ENCODE data around the gene C14orf93. TPM values are rescaled to one million over a fixed set of nuclear protein-coding genes. Genes with fewer than 3 reads are reported as not detected.
A peak's percentile ranks its signal among the peaks of the same experiment; 100 is the strongest.

C14orf93 gene
- total RNA-seq, 1 donor from 2014 or later = 14.0 TPM

DNA sequence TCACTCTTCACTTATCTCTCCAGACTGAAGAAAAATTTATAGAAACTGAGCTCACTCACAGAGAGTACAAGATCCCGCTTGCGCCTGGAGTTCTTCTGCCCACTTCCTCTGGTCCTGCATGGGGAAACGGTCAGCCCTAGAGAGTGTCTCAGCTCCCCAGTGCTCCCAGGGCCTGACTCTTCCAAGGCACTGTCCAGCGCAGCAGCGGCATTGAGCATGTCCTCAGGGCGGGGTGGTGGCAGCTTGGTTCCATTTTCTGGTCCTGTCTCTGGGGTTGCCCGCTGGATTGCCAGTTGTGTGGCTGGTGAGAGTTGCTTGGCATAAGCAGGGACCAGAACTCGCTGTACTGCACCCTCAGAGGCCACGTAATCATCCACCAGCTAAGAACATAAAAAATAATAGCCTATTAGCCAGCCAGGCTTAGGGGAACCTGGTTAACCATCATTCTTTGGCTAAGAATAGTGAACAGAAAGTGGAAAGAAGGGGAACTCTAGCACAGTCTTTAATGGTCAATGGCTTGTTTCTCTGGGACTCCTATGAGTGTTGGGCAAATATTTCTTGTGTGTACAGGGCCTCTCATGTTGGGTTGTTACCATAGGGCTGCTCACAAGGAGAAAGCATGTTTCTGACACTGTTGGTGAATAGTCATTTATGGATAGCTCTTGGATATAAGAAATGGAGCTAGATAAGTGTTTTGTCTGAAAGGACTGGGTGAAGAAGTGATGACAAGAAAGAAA lies 13.9 kb downstream of the C14orf93 start:
- no peak overlapping the region for H3K27ac Mint-ChIP-seq
- TF ChIP-seq, protein P1, sequence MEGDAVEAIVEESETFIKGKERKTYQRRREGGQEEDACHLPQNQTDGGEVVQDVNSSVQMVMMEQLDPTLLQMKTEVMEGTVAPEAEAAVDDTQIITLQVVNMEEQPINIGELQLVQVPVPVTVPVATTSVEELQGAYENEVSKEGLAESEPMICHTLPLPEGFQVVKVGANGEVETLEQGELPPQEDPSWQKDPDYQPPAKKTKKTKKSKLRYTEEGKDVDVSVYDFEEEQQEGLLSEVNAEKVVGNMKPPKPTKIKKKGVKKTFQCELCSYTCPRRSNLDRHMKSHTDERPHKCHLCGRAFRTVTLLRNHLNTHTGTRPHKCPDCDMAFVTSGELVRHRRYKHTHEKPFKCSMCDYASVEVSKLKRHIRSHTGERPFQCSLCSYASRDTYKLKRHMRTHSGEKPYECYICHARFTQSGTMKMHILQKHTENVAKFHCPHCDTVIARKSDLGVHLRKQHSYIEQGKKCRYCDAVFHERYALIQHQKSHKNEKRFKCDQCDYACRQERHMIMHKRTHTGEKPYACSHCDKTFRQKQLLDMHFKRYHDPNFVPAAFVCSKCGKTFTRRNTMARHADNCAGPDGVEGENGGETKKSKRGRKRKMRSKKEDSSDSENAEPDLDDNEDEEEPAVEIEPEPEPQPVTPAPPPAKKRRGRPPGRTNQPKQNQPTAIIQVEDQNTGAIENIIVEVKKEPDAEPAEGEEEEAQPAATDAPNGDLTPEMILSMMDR (IDR thresholded peaks at IDR 0.05; ENCODE audit: unreplicated experiment) = no peak
- DNase-seq (ENCODE audit: low spot score in 2 of 2, unreplicated experiment in 2 of 2) = no peak
- no peak overlapping the region for H3K4me3 Mint-ChIP-seq
- no peaks in the 10 kb centered on the region for H3K36me3 Mint-ChIP-seq
- no peaks in the 10 kb centered on the region for H3K27me3 Mint-ChIP-seq (ENCODE audit: low read depth)
- H3K4me1 Mint-ChIP-seq = peaks cover 24% of the 10 kb centered on the region
- no peaks in the 10 kb centered on the region for H3K9me3 Mint-ChIP-seq

DNA sequence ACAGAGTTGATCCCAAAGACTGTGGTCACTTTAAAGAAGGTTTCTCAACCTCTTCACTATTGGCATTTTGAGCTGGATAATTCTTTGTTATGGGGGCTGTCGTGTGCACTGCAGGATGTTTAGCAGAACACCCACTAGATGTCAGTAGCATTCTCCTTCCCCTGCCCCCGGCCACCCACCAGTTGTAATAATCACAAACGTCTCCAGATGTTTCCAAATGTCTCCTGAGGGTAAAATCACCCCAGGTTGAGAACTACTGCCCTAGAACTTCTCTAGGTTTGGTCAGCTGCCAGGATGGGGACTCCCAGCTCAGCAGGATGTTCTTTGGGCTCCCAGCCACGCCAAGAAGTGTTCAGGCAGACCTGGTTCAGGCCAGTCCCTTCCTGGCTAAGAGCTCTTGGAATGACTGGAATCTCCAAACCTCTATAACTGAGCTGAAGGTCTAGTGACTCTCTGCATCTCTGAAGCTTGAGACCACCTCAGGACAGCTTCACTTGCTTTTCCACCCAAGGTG lies 15.1 kb downstream of the C14orf93 start:
- Mint-ChIP-seq H3K9me3 (no peaks in the 10 kb centered on the region), H3K4me1 (peaks cover 20% of the 10 kb centered on the region), H3K27me3 (ENCODE audit: low read depth) (no peaks in the 10 kb centered on the region), H3K4me3 (no peak overlapping the region), H3K36me3 (no peaks in the 10 kb centered on the region), H3K27ac (peak overlapping the region; percentile 92)
- no peak for DNase-seq (ENCODE audit: low spot score in 2 of 2, unreplicated experiment in 2 of 2)
- TF ChIP-seq, protein P1 (IDR thresholded peaks at IDR 0.05; ENCODE audit: unreplicated experiment) = no peak

DNA sequence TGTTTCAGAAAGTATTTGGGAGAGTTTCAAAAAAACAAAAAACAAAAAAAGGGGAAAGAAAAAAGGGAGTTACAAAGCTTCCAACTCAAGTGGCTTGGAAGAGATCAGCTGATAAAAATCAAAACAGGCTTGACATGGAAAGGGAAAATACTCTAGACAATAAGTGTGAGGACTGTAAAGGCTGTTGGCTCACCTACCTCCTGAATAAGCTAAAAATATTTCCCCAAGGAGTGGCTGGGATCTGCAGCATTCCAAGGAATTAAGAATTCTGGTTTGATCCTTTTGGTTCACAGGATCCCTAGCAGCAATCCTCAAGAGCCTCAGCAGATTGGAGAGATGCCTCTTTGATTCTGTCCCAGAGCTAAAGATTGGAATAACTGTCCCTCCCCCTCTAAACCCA lies 16.4 kb downstream of the C14orf93 start:
- DNase-seq (ENCODE audit: low spot score in 2 of 2, unreplicated experiment in 2 of 2) = no peak
- Mint-ChIP-seq H3K36me3 (peaks cover 4% of the 10 kb centered on the region), H3K4me3 (no peak overlapping the region), H3K9me3 (no peaks in the 10 kb centered on the region), H3K27ac (peak overlapping the region; percentile 50), H3K4me1 (peaks cover 14% of the 10 kb centered on the region), H3K27me3 (ENCODE audit: low read depth) (no peaks in the 10 kb centered on the region)
- TF ChIP-seq, protein P1 (IDR thresholded peaks at IDR 0.05; ENCODE audit: unreplicated experiment) = no peak

DNA sequence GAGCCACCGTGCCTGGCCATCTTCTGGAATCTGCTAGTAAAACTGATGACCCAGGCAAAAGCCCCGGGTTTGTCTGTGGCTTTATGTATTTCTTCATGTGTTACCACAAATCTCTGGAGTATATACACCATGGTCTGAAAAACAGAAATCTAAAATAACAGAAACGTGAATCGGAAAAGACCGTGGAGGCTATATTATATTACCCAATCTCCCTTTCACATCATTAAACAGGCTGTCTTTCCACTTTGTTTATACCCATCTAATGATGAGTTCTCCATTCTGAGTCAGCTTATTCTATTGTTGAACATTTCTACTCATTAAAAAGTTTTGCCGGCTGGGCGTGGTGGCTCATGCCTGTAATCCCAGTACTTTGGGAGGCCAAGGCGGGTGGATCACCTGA lies 18.1 kb downstream of the C14orf93 start:
- H3K4me1 Mint-ChIP-seq = peaks cover 14% of the 10 kb centered on the region
- peaks cover 4% of the 10 kb centered on the region for H3K36me3 Mint-ChIP-seq
- H3K27ac Mint-ChIP-seq = no peak overlapping the region
- H3K4me3 Mint-ChIP-seq = no peak overlapping the region
- TF ChIP-seq, protein P1 (IDR thresholded peaks at IDR 0.05; ENCODE audit: unreplicated experiment) = no peak
- no peaks in the 10 kb centered on the region for H3K9me3 Mint-ChIP-seq
- no peaks in the 10 kb centered on the region for H3K27me3 Mint-ChIP-seq (ENCODE audit: low read depth)
- no peak for DNase-seq (ENCODE audit: low spot score in 2 of 2, unreplicated experiment in 2 of 2)

DNA sequence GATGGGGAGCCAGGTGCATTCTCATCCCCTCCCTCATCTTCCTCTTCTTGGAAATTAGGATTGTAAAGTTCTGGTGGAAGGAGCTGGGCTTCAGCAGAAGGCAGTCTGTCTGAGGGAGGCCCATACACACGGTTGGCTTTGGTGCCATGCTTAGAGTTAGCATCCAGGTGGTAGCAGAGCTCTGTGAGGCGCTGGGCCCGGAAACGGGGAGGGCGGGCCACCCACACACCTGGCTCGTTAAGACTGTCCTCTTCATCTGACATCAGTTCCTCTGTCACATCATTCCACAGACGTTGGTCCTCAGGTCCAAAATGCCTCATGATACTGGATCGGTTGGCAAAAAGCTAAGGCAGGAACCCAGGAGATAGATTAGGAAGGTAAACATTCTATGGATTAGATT lies 22.7 kb downstream of the C14orf93 start:
- H3K4me1 Mint-ChIP-seq = no peaks in the 10 kb centered on the region
- no peak overlapping the region for H3K4me3 Mint-ChIP-seq
- H3K36me3 Mint-ChIP-seq = peaks cover 4% of the 10 kb centered on the region
- no peaks in the 10 kb centered on the region for H3K27me3 Mint-ChIP-seq (ENCODE audit: low read depth)
- TF ChIP-seq, protein P1 (IDR thresholded peaks at IDR 0.05; ENCODE audit: unreplicated experiment) = no peak
- H3K27ac Mint-ChIP-seq = no peak overlapping the region
- no peaks in the 10 kb centered on the region for H3K9me3 Mint-ChIP-seq
- no peak for DNase-seq (ENCODE audit: low spot score in 2 of 2, unreplicated experiment in 2 of 2)
